Stimulated activated CD8-positive, alpha-beta memory T cell treated with anti-CD3 and anti-CD28 coated beads, Interleukin-15, amount 100 ng/mL, for 4 hours (primary cell): ENCODE results near the gene PLEKHN1.
A peak's percentile ranks its signal among the peaks of the same experiment; 100 is the strongest.
"Not testable (repeated sequence)": the region's sequence is repeated elsewhere in the genome, so short reads cannot be mapped to it uniquely, and the experiment has no call there.

Source experiments
- DNase-seq, 2 donors: peaks; one replicate each; pipeline ENCODE4 v3.0.0-alpha.2; 2020; ENCODE audit warnings: low read depth in 2 of 2

Gene PLEKHN1

DNA sequence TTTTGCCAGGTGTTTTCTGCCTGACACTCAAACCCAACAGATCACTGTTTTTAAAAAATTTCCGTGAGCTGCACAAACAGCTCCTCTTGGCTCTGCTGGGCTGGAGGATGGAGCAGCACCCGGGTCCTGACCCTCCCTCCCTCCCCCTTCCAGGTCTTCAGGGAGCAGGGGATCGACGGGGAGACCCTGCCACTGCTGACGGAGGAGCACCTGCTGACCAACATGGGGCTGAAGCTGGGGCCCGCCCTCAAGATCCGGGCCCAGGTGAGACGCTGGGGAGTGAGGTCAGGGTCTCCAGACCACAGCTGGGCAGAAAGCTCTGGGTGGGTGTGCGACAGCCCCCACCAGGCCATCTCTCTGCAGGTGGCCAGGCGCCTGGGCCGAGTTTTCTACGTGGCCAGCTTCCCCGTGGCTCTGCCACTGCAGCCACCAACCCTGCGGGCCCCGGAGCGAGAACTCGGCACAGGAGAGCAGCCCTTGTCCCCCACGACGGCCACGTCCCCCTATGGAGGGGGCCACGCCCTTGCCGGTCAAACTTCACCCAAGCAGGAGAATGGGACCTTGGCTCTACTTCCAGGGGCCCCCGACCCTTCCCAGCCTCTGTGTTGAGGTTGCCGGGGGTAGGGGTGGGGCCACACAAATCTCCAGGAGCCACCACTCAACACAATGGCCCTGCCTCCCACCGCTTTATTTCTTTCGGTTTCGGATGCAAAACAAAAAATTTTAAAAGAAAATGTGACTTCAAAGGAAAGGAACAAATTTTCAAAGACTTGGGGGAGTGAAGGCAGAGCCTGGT, 22.5 kb upstream of the PLEKHN1 start:
- no peak for DNase-seq

- no peak for DNase-seq
Observed at GRCh38 chr1:944341-945325, 21.6 kb upstream of the PLEKHN1 start.

DNA sequence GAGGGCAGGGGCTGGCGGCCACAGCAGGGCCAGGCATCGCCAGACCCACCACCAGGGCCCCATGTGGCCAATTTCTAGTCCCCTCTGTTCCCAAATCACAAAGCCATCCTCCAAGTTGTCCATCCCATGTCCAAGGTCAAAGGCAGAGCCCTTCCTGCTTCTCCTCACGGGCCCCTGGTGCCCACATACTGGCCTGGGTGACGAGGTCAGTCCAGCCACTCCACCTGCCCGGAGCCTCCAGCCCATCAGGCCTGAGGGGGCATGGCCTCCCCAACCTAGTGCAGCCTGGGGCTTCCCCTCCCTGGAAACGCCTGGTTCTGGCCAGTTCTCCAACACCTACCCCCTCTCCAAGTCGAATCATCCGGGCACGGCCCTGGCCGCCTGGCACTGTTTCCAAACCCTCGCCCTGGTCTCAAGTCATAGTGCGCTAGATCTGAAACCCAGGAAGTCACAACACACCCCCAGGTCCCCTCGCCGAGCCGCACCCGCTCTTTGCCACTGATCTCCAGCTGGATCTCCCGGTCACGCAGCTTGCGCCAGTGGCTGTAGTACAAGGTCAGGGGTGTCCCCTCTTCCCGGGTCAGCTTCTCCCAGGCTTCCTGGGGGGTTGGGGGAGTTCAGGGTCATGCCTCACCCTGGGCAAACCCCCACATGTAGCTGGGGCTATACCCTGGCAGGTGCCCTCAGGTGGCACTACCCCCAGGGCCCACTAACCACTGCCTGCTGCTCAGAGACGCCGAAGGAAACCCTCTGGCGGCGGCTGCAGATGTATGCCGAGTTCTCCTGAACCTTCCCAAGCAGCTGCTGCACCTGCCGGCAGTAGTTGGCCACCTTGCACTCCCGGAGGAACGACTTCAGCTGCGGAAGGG, 20.4 kb upstream of the PLEKHN1 start:
- no peak for DNase-seq

DNA sequence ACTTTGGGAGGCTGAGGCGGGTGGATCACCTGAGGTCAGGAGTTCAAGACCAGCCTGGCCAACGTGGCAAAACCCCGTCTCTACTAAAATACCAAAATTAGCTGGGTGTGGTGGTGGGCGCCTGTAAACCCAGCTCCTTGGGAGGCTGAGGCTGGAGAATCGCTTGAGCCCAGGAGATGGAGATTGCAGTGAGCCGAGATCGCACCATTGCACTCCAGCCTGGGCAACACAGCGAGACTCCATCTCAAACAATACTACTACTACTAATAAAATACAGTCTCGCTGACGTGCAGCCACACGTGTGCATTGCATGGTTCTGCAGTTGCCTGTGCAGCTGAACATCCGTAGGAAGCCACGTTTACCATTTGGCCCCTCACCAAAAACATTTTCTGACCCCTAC, 19.5 kb upstream of the PLEKHN1 start:
- not testable (repeated sequence) for DNase-seq

DNA sequence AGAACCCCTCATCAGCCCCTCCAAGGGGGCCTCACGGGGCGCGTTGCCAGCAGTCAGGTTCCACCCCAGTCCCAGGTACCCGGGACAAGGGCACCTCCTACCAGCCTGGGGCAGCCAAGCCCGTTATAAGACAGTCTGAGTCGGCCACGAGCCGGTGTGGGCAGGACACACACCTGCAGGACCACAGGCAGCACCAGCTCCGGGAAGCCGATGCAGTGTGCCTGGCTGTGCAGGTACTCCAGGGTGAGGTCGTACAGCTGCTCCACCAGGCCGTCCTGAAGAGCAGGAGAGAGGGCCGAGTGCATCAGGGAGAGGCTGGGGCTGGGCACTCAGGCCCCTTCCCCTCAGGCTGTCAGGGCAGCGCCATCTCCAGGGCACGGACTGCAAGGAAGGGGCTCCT, 18.3 kb upstream of the PLEKHN1 start:
- DNase-seq = no peak

- no peak for DNase-seq
Observed at GRCh38 chr1:950268-950667, 16.0 kb upstream of the PLEKHN1 start.

DNA sequence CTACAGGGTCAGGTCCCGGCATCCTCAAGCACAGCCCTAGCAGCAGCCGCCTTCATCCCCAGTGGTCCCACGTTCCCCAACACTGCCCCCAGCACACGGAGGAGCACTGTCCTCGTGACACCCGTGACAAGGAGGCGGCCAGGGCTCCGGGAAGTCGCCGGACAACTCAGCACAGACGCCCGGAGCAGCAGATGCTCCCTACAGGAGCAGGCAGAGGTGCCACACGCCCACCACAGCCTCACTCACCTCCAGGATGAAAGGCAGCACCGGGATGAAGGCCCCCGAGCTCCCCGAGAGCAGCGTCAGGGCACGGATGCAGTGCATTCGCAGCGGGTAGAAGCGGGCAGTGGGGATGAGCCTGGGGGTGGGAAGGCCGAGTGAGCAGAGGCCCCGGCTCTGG, 15.4 kb upstream of the PLEKHN1 start:
- DNase-seq = no peak

DNA sequence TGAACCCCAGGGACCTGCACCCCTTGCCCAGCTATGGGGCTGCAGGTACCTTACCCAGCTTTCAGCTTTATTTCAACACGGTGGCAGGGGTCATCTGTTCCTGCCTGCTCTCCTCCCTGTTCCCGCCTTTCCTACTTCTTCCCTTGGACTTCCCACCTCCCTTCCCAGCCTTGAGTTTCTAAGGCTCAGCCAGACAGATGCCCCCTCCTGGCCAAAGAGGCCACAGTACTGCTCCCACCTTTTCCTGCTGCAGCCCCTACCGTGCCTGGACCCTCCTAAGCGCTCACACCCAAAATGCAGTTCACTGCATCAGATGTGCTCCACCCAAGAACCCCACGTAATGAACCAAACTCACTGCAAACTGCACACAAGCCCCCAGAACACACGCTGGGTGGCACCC, 14.9 kb upstream of the PLEKHN1 start:
- DNase-seq = no peak

GRCh38 chr1:952201-952600, 14.1 kb upstream of the PLEKHN1 start:
- DNase-seq = no peak

DNA sequence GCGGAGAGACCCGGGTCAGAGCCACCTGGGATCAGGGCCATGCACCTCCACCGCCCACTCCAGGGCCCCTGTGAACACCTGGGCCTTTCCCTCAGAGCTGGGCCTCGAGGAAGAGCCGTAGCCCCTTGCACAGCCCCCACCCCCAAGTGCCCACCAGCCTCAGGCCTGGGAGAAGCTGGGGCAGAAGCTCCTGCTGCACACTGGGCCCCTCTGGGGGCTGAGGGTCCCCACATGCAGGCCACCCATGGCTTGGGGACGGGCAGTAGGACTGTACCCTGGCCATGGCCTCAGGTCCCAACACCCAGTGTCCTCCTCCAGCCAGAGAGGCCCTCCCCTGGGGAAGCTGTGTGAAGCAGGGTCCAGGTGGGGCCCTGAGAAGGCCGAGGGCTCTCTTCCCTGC, 13.7 kb upstream of the PLEKHN1 start:
- DNase-seq = no peak

- DNase-seq = no peak
Observed at GRCh38 chr1:953524-954320, 12.6 kb upstream of the PLEKHN1 start.

- DNase-seq = no peak
Observed at GRCh38 chr1:954927-955326, 11.4 kb upstream of the PLEKHN1 start.

GRCh38 chr1:955474-955873, 10.8 kb upstream of the PLEKHN1 start:
- DNase-seq = no peak

DNA sequence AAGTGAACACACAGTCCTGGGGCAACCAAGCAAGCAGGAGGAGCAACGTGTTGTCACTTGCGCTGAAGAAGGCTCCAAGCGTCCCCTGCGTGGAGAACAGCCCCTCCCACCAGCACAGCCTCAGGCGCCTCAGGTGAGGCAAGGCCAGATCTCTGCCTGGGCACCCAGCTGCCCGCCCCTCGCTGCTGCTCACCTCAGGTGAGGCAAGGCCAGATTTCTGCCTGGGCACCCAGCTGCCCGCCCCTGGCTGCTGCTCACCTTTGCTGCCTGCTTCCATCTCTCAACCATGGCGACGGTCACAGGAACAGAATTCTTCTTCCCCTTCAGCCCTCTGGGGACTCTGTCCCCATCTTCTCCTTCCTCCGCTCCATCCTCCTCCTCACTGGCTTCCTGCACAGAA, 9.6 kb upstream of the PLEKHN1 start:
- no peak for DNase-seq

DNA sequence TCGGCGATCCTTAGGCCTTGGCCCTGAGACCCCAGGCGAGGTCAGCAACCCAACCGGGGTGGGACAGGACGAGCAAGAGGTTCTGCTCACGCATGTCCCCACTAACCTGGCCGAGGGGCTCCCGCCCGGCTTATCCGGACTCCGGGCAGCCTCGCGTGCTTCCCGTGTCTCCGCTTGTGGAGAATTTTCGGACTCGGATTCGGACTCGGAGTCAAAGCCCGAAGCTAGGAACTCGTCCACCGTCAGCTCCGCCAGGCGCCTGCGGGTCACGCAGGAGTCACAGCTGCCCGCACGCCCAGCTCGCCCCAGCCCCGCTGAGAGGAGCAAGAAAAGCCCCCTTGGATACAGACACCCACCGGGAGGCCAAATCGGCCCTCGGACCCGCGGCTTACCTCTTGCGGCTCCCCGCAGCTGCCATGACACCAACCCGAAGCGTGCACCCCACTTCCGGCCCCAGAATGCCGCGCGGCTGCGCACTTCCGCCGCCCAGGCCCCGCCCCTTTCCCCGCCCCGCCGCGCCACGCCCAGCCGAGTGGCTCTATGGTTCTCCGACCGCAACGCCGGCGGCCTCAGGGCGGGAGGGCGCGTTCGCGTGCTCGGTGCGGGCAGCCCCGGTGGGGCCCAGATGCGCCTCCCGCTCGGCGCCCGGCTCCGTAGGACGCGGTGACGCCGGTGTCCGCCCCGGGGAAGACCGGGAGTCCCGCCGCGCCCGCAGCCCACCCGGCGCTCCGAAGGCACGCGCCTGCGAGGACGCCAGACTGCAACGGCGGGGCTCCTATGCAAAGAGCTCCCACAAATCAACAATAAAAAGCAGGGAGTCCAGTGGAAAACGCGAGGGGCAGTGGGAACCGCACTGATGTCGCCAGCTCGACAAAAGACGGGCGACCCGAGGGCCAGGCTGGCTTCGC, 7.2 kb upstream of the PLEKHN1 start, which contains the start of gene NOC2L:
Gene NOC2L, minus strand, starts transcription at position 434 of the 908 bp plus-strand sequence. Its CDS starts 16 bp downstream, at position 418.
- DNase-seq = peak; percentile 89 to 96

DNA sequence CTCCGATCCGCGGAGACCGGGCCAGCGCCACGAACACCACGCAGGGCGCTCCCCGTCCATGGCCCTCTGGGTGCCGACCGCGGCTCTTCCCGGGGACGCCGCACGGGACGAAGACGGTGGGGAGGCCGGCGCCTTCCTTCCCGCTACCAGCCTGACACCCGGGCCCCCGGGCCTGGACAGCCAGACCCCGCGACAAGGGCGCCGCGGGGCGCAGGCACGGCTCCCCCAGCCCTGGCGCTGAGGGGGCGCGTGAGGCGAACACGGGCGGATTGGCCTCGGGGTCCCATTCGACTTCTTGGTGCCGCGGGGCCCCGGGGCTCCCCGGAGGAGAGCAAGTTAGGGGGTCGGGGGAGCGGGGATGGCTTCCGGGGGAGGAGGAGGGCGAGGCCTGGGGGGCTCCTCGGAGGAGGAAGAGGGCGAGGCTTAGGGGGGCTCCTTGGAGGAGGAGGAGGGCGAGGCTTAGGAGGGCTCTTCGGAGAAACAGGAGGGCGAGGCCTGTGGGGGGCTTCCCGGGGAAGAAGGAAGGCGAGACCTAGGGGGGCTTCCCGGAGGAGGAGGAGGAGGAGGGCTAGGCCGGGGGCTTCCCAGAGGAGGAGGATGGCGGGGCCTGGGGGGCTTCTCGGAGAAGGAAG, 6.4 kb upstream of the PLEKHN1 start:
- no peak for DNase-seq

DNA sequence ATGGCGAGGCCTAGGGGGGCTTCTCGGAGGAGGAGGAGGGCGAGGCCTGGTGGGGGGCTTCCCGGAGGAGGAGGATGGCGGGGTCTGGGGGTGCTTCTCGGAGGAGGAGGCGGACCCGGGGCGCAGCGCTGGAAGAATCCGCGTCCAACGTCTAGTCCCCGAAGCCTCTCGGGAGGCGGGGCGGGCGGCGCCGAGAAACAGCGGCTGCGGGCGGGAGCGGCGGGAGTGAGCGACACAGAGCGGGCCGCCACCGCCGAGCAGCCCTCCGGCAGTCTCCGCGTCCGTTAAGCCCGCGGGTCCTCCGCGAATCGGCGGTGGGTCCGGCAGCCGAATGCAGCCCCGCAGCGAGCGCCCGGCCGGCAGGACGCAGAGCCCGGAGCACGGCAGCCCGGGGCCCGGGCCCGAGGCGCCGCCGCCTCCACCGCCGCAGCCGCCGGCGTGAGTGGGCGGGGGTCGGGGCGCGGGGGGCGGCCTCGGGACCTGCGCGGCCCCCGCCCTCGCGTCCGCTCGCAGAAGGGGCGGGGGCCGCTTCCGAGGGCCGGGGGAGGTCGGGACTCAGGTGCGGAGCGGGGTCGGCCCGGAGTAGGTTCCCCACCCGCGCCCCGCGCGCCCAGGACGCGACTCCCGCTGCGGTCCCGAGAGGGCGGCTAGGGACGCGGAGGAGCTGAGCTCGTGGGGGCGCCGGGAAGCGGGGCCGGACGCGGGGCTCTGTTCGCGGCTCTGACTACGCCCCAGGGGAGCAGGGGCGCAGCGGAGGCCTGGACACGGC, 5.7 kb upstream of the PLEKHN1 start, which contains the start of gene KLHL17:
Gene KLHL17, plus strand, starts transcription at position 222 of the 769 bp plus-strand sequence. Its CDS starts 110 bp downstream, at position 332.
- DNase-seq = peak; percentile 56 to 58

- no peak for DNase-seq
Observed at GRCh38 chr1:961132-961669, 5.1 kb upstream of the PLEKHN1 start.
